Tibial nerve (tissue), 4 donors: ENCODE results near the gene HOXA2. TPM values are rescaled to one million over a fixed set of nuclear protein-coding genes. Genes with fewer than 3 reads are reported as not detected.

ENCODE experiments used
- DNase-seq, 2 donors: peaks; one replicate each; pipeline ENCODE4 v3.0.0-alpha.2; 2019; ENCODE audit warnings: low spot score in 2 of 2
- H3K27ac ChIP-seq, 4 donors: fragments of 200-600 bp; sonication (generic) in 3 of 4; one replicate each; pipeline ENCODE4 v1.5.1; 2017 to 2019; ENCODE audit warnings: mild to moderate bottlenecking in 1 of 4
- H3K27me3 ChIP-seq, 2 donors: fragments of 200-600 bp; sonication (generic) in 1 of 2; one replicate each; pipeline versions ENCODE4 v1.5.1 to v1.6.0; 2017 to 2019
- H3K36me3 ChIP-seq, 3 donors: fragments of 200-600 bp; sonication (generic); one replicate each; pipeline ENCODE4 v1.5.1; 2018 to 2019
- H3K4me1 ChIP-seq, 4 donors: fragments of 200-600 bp; sonication (generic) in 3 of 4; one replicate each; pipeline ENCODE4 v1.5.1; 2017 to 2019
- H3K4me3 ChIP-seq, 4 donors: fragments of 200-600 bp; sonication (generic) in 3 of 4; one replicate each; pipeline ENCODE4 v1.5.1; 2017 to 2019; ENCODE audit warnings: mild to moderate bottlenecking in 1 of 4, moderate library complexity in 1 of 4
- H3K9me3 ChIP-seq, 4 donors: fragments of 200-600 bp; sonication (generic) in 3 of 4; one replicate each; pipeline ENCODE4 v1.5.1; 2017 to 2019
- EP300 ChIP-seq, 2 donors: sonication (generic); formaldehyde crosslinking; IDR thresholded peaks; one replicate each; pipeline ENCODE4 v1.6.1; 2017; ENCODE audit warnings: antibody characterized with exemption in 2 of 2, mild to moderate bottlenecking in 1 of 2
- POLR2A ChIP-seq, 2 donors: fragments of 450-650 bp; IDR thresholded peaks; one replicate each; pipeline ENCODE4 v1.6.1; 2017; ENCODE audit warnings: antibody characterized with exemption in 2 of 2, mild to moderate bottlenecking in 2 of 2, moderate library complexity in 2 of 2
- WGBS, 2 donors: methylation state at CpG; one replicate each; pipeline ENCODE4 v1.1.5; 2018; 5-methylcytosine and 5-hydroxymethylcytosine counted together
- total RNA-seq, 4 donors: library from RNA; depleted of rRNA; stranded (reverse); fragments of >200 nt; gene quantifications; one replicate each; pipeline ENCODE4 v1.1.0, GENCODE V29; 2016
- TF ChIP-seq, protein P1 (sequence below), 5 experiments: fragments of 200-600 bp in 3 of 5; fragments of 450-650 bp in 2 of 5; sonication (generic) in 3 of 5; IDR thresholded peaks; one replicate each; pipeline ENCODE4 v1.5.1; 2016 to 2019; ENCODE audit warnings: antibody characterized with exemption in 5 of 5, mild to moderate bottlenecking in 3 of 5, moderate library complexity in 2 of 5

HOXA2 gene
- total RNA-seq, 4 donors from 2014 or later: 2.5 to 5.9 (median 5.2) TPM

DNA sequence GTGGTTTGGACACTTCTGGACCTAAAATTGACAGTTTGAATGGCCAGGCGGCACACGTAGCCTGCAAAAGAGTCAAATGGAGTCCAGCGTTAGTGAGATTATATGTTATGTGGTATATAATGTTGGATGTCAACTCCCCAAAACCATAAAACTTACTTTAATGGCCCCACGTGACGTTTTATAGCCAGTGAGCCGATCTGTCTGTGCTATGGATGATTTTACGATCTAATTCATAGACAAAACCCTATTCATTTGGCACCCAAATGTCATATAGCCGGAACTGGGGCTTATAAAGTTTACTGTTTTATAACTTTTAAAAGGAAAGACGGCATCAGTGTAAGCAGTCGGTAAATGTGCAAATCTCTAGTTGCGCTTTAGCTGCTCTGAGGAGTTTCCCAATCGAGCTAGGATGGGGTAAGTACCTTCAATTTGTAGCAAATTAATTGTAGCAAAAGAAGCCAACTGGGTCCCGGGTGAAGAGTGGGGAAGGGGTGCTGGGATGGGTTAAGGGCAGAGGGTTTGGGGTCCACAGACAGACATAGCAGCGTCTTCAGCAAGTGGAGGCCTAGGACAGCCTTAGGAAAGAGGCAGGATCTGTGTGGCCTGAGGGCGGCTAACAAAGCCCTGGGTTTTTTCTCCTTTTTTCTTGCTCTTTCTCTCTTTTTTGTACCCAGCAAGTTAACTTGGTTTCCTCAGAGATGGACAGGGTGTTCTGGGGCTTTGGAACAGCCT is 37.8 kb upstream of the HOXA2 start:
- H3K9me3 ChIP-seq: no peaks in the 10 kb centered on the region
- peak overlapping the region in 1 of 4 donors; percentile 28 for H3K4me3 ChIP-seq
- H3K27ac ChIP-seq: peak overlapping the region in 3 of 4 donors; percentile 74 to 77 (median 76)
- no peak for DNase-seq
- peaks cover 0 to 30% (median 0%) of the 10 kb centered on the region in 3 donors for H3K36me3 ChIP-seq
- peaks cover 0 to 68% (median 15%) of the 10 kb centered on the region in 4 donors for H3K4me1 ChIP-seq
- peaks cover 0 to 85% of the 10 kb centered on the region in 2 donors for H3K27me3 ChIP-seq
- WGBS, 2 donors: 77 to 89% methylated on average over 15 of the region's 15 CpGs
- TF ChIP-seq, protein P1, sequence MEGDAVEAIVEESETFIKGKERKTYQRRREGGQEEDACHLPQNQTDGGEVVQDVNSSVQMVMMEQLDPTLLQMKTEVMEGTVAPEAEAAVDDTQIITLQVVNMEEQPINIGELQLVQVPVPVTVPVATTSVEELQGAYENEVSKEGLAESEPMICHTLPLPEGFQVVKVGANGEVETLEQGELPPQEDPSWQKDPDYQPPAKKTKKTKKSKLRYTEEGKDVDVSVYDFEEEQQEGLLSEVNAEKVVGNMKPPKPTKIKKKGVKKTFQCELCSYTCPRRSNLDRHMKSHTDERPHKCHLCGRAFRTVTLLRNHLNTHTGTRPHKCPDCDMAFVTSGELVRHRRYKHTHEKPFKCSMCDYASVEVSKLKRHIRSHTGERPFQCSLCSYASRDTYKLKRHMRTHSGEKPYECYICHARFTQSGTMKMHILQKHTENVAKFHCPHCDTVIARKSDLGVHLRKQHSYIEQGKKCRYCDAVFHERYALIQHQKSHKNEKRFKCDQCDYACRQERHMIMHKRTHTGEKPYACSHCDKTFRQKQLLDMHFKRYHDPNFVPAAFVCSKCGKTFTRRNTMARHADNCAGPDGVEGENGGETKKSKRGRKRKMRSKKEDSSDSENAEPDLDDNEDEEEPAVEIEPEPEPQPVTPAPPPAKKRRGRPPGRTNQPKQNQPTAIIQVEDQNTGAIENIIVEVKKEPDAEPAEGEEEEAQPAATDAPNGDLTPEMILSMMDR (IDR thresholded peaks at IDR 0.05): no peak
- no peak for TF ChIP-seq EP300 (IDR thresholded peaks at IDR 0.05)
- TF ChIP-seq POLR2A (IDR thresholded peaks at IDR 0.05): no peak

DNA sequence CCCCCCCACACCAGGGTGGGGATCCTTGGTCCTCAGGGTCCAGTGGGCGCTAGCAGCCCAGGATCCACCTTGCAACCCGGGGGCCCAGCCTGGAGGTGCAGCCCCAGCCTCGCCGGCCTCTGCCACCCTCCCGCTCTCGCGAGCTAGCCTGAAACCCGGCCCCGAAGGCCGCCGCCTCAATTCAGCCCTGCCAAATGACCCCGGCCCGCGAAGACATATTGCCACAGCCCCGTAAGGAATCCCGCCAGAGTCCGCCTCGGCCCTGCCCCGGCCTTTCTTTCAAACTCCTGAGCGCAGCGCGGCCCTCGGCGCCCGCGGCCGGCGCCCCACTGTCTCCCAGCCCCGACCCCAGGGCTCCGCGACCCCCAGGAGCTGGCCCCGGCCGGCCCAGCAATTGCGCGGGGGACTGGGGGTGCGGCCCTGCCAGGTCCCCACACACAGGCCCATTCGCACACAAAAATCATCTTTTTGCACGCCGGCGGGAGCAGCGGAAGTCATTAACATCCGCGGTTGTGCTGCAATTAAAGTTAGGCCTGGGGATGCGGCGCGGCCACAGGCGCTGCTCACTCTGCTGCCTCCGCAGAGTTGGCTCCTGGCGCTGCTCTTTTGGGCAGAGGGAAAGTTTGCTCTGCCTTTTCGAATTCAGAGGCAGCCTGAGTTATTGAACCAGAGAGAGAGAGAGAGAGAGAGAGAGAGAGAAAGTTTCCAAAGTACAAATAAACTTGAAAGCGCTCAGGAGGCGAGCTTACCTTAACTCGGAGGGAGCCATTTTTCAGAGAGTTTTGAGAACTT is 37.0 kb upstream of the HOXA2 start:
- DNase-seq: no peak
- no peaks in the 10 kb centered on the region for H3K9me3 ChIP-seq
- peaks cover 0 to 22% (median 0%) of the 10 kb centered on the region in 3 donors for H3K36me3 ChIP-seq
- TF ChIP-seq EP300 (IDR thresholded peaks at IDR 0.05): no peak
- TF ChIP-seq, protein P1 (IDR thresholded peaks at IDR 0.05): no peak
- TF ChIP-seq POLR2A (IDR thresholded peaks at IDR 0.05): no peak
- H3K4me1 ChIP-seq: peaks cover 0 to 72% (median 19%) of the 10 kb centered on the region in 4 donors
- peak overlapping the region in 3 of 4 donors; percentile 74 to 77 (median 76) for H3K27ac ChIP-seq
- peak overlapping the region in 2 of 4 donors; percentile 24 to 28 for H3K4me3 ChIP-seq
- WGBS, 2 donors: 45 to 73% methylated on average over 40 to 53 of the region's 53 CpGs
- peaks cover 0 to 83% of the 10 kb centered on the region in 2 donors for H3K27me3 ChIP-seq

DNA sequence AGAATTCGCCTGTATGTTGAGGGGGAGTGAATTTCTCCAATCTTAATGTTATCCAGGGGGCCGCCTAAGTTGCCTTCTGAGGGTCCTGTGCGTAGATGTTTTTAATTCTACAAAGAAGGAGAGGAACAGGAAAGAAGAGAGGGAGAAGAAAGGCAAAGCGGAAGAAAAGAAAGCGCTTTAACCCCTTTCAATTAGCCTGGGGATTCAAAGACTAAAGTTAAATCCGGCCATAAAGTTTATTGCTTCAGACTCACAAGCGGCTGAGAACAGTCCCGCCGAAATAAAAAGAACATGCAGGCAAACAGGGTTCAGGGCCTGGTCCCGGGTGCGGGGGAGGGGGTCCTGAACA is 36.5 kb upstream of the HOXA2 start:
- Histone ChIP-seq H3K36me3 (peaks cover 0 to 16% (median 0%) of the 10 kb centered on the region in 3 donors), H3K9me3 (no peaks in the 10 kb centered on the region), H3K27me3 (peaks cover 0 to 78% of the 10 kb centered on the region in 2 donors), H3K4me3 (peak overlapping the region in 2 of 4 donors; percentile 24 to 28), H3K4me1 (peaks cover 0 to 70% (median 22%) of the 10 kb centered on the region in 4 donors), H3K27ac (peak overlapping the region in 3 of 4 donors; percentile 74 to 77 (median 76))
- TF ChIP-seq, protein P1 (IDR thresholded peaks at IDR 0.05): no peak
- TF ChIP-seq POLR2A (IDR thresholded peaks at IDR 0.05) (no peak), EP300 (IDR thresholded peaks at IDR 0.05) (no peak)
- 64 to 78% methylated on average over 11 of the region's 11 CpGs for WGBS, 2 donors
- no peak for DNase-seq

DNA sequence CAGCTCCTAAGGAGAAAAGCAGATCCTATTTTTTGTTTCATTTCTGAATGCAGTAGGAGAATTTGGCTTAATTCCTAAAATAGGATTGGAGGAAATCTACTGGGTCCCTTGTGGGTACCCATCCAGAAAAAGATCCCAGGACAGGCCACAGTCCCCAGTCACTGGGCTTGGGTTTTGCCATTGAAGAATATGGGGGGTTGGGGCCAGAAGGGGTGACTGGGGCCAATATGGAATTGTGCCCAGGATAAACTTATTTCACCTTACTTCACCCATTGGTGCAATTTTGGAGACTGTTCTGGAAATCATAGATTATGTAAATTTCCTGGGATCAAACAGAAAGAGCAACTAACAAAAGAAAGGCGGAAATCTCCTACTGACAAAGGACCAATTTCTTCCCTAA is 36.0 kb upstream of the HOXA2 start:
- H3K9me3 ChIP-seq: no peaks in the 10 kb centered on the region
- H3K4me1 ChIP-seq: peaks cover 0 to 70% (median 22%) of the 10 kb centered on the region in 4 donors
- no peak for DNase-seq
- no peak overlapping the region for H3K4me3 ChIP-seq
- H3K27ac ChIP-seq: peak overlapping the region in 3 of 4 donors; percentile 74 to 77 (median 76)
- TF ChIP-seq EP300 (IDR thresholded peaks at IDR 0.05) (no peak), POLR2A (IDR thresholded peaks at IDR 0.05) (no peak)
- TF ChIP-seq, protein P1 (IDR thresholded peaks at IDR 0.05): no peak
- 89 to 90% methylated on average over 1 of the region's 1 CpG for whole genome bisulfite sequencing, 2 donors
- peaks cover 0 to 73% of the 10 kb centered on the region in 2 donors for H3K27me3 ChIP-seq
- H3K36me3 ChIP-seq: peaks cover 0 to 13% (median 0%) of the 10 kb centered on the region in 3 donors
